ENCODE data around the gene LSM12.
"Not testable (repeated sequence)": the region's sequence is repeated elsewhere in the genome, so short reads cannot be mapped to it uniquely, and the experiment has no call there.

Gene LSM12

GRCh38 chr17:44075598-44076293 is 9.3 kb upstream of the LSM12 start:
- DNase-seq: no peak

DNA sequence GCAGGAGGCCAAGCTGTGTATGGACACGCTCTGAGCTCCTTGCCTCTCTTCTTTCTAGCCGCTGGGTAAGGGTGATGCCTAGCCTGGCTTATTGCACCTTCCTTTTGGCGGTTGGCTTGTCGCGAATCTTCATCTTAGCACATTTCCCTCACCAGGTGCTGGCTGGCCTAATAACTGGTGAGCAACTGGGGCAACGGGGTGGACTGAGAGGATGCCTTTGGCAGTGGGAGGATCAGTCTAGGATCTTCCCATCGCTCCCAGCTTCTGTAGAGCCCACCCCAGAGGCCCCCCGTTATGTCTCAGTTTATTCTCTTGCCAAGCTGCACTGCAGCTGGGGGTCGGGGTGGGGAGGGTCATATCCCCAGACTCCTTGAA is 8.4 kb upstream of the LSM12 start:
- DNase-seq: no peak

DNA sequence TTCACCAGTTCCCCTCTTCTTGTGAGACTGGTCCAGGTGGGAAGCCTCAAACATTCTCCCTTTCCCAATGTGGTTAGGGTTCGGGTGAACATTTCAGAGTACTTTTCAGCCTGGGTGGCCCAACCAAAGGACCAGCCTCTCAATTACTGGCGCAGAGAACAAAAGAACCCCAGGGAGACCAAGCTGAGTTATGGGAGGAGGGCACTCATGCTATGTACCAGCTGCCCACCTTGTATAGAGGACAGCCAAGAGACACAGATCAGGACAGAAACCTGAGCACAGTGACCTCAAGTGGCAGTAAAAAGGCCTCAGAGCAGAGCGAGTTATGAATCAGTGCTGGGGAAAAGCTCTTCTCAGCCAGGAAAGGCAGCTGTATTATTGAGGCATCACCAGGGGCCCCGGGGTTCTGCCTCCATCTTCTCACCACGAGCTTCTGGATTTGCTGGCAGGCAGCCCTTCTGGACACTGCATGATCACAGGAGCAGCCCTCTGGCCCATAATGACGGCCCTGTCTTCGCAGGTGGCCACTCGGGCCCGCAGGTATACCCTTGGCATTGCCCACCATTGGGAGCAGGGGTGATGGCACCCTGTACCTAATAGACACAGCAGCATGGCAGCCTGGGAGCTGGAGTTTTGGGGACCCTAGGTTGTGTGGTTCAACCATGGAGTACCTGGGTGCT is 7.9 kb upstream of the LSM12 start:
- DNase-seq: no peak

DNA sequence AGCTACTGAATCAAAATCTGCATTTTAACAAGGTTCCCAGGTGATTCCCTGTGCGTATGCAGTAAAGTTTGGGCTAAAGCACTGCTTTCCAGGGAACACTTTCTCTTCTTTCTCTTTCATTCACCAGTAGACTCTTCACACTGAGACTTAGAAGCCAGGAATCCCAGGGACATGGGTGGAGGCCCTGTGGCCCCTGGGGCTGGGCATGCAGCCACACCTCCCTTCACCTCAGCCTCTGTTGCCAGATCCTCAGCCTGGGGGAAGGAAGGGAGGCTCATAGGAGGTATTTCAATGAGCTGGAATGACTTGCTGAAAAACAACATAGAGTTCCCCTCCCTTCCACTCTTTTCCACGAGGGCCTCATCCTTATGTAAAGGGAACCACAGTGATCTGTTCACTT is 5.3 kb upstream of the LSM12 start:
- DNase-seq: no peak

DNA sequence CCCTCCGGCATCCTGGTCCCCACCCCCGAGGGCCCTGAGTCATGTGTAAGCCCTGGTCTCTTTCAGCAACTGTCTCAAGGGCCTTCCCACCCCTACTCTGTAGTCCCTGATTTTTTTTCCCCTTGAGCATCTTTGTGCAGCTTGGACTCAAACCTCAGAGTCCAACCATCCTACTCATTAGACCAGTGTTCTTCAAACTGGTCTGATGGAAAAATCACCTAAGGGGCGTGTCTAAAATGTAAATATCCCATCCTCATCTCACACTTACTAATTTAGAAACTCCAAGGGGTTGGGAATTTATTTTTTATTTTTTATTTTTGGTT is 4.7 kb upstream of the LSM12 start:
- DNase-seq: peak; percentile 65

DNA sequence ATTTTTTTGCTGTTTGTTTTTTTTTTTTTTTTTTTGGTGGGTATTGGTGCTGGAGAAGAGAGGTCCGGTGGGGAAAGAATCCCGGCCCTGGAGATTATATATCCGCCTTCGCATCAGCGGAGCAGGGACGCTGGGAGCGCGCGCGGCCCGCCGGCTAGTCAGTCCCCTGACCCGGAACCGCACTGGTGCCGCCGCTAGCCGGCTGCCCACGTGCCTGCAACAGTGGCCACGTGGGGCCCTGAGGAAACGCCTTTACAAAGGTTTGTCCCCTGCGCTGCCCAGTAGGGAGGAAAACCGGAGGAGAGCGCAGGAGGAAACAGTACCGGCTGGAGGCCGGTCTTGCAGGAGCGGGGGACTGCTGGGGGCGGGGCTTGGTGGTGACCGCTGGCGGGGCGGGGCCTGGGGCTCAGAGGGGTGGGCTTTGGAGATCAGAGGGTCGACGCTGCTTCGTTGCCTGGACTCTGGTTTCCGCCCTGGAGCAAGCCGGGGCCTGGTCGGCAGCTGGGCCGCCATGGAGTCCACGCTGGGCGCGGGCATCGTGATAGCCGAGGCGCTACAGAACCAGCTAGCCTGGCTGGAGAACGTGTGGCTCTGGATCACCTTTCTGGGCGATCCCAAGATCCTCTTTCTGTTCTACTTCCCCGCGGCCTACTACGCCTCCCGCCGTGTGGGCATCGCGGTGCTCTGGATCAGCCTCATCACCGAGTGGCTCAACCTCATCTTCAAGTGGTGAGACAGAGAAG is 4.2 kb upstream of the LSM12 start, which contains the start of gene G6PC3:
TSS of gene G6PC3 (plus strand) at position 281 of the 743 bp plus-strand sequence. CDS start at position 512, 231 bp downstream.
- DNase-seq: peak; percentile 95

- peak; percentile 15 for DNase-seq
Measured at GRCh38 chr17:44069974-44070454, 3.5 kb upstream of the LSM12 start.

GRCh38 chr17:44067545-44067940 is 1.1 kb upstream of the LSM12 start:
- no peak for DNase-seq

- peak; percentile 17 for DNase-seq
Measured at GRCh38 chr17:44065668-44066203, 735 bp downstream of the LSM12 start.

DNA sequence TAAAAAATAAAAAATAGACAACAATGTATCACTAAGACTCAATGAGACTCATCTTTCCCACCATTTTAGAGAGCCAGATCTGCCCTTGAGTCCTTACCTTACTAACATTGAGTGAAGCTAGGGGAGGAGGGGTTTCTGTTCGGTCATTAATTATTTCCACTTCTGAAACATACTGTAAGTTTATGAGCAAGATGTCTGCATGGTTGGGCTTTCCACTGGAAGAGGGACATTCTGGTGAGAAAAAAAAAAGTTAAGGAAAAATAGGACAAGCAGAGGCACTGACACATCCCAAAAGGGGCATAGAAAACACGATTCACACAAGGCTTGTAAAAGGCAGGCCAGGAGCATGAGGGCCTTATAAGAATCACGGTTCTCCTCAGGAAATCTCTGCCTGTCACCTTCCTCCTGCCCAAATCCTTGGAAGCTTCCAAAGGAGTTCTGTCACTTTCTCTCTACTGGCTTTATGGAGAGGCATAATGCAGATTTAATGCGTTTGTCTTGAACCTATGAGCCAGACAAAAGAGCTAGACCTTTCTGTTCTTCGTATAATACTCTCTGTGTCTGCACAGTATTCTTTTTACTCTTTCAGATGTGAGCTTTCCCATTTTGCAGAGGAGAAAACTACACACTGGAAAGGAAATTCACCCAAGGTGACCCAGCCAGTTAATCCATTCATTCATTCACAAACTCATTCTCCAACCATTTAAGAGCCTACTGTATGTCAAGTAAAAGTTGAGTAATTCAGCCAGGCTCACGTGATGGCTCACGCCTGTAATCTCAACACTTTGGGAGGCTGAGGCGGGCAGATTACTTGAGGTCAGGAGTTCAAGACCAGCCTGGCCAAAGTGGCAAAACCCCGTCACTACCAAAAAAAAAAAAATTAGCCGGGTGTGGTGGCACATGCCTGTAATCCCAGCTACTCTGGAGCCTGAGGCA is 2.5 kb downstream of the LSM12 start:
- no peak for DNase-seq

- no peak for DNase-seq
Measured at GRCh38 chr17:44062871-44063270, 3.6 kb downstream of the LSM12 start.

DNA sequence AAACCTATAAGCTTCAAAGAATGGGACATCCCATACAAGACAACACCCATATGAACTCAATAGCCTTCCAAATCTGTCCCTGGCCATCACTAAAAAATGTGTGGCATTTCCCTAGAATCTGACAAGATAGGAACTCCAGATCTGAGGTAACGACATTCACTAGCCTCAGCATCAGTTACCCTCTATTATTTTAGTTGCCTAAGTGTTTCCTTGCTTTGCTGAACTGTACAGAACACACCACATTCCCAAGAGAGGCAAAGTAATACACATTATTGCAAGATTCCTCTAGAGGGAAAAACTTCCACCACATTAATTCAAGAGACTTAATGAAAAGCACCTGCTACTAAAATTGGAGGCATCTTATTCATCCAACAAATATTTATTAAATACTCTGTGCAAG is 5.0 kb downstream of the LSM12 start:
- DNase-seq: no peak

GRCh38 chr17:44059101-44059892 is 7.2 kb downstream of the LSM12 start:
- no peak for DNase-seq

- no peak for DNase-seq
Measured at GRCh38 chr17:44053125-44053872, 13.2 kb downstream of the LSM12 start.

GRCh38 chr17:44049294-44050060 is 17.0 kb downstream of the LSM12 start:
- no peak for DNase-seq

GRCh38 chr17:44046893-44047292 is 19.6 kb downstream of the LSM12 start:
- not testable (repeated sequence) for DNase-seq

DNA sequence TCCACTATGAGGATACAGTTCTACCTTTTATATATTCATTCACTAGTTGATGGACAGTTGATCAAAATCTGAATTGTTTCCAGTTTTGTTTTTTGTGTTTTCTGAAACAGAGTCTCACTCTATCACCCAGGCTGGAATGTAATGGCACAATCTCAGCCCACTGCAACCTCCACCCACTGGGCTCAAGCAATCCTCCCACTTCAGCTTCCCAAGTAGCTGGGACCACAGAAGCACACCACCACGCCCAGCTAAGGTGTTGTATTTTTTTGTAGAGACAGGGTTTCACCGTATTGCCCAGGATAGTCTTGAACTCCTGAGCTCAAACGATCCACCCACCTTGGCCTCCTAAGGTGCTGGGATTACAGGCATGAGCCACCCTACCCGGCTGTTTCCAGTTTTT is 21.0 kb downstream of the LSM12 start:
- no peak for DNase-seq

GRCh38 chr17:44044071-44044470 is 22.4 kb downstream of the LSM12 start:
- DNase-seq: no peak

- no peak for DNase-seq
Measured at GRCh38 chr17:44043272-44043696, 23.2 kb downstream of the LSM12 start.
